Psoas muscle (tissue), 8 donors: ENCODE measurements around the gene ZFHX3. TPM values are rescaled to one million over a fixed set of nuclear protein-coding genes. Genes with fewer than 3 reads are reported as not detected.

Experiments used
- ATAC-seq, 4 donors: fragments of 200-7000 bp; cut with Tn5 transposase; one replicate each; pipeline ENCODE4 v1.9.1; 2020; ENCODE audit warnings: moderate library complexity in 3 of 4, mild to moderate bottlenecking in 2 of 4
- DNase-seq, 2 donors: peaks; one replicate each; pipeline ENCODE4 v3.0.0-alpha.2; 2020
- H3K27ac ChIP-seq: fragments of 200-600 bp; one replicate; pipeline ENCODE4 v1.8.0; 2022
- H3K27me3 ChIP-seq, 3 donors: fragments of 200-600 bp in 1 of 3; one replicate each; pipeline versions ENCODE4 v1.6.1 to v1.8.0; 2013 to 2022; ENCODE audit warnings: low read length in 2 of 3, mild to moderate bottlenecking in 2 of 3, moderate library complexity in 1 of 3; ENCODE audit not compliant: insufficient read depth in 3 of 3
- H3K36me3 ChIP-seq, 2 donors: fragments of 200-600 bp in 1 of 2; one replicate each; pipeline versions ENCODE4 v1.6.1 to v1.8.0; 2013 to 2022; ENCODE audit warnings: low read depth in 1 of 2, mild to moderate bottlenecking in 1 of 2, moderate library complexity in 1 of 2; ENCODE audit not compliant: insufficient read depth in 1 of 2
- H3K4me1 ChIP-seq: fragments of 200-600 bp; one replicate; pipeline ENCODE4 v1.8.0; 2022
- H3K4me3 ChIP-seq: fragments of 200-600 bp; one replicate; pipeline ENCODE4 v1.8.0; 2022; ENCODE audit warnings: mild to moderate bottlenecking
- H3K9me3 ChIP-seq: fragments of 200-600 bp; one replicate; pipeline ENCODE4 v1.8.0; 2022
- CTCF ChIP-seq: fragments of 200-600 bp; IDR thresholded peaks from one replicate; pipeline ENCODE4 v1.8.0; 2022; ENCODE audit warnings: antibody characterized with exemption
- whole genome bisulfite sequencing, 3 donors: extraction: QIAGEN DNeasy Blood & Tissue Kit; methylation state at CpG; one replicate each; pipeline versions ENCODE4 v1.1.6 to v1.1.7; 2013; 5-methylcytosine and 5-hydroxymethylcytosine counted together
- intact Hi-C, 2 donors: fragments of 100-400 bp; cut with DNase I; formaldehyde crosslinking; loops; one replicate each; pipeline versions ENCODE4 v1.11.0 to v1.14.2; 2022
- polyA plus RNA-seq, 3 donors: library from polyadenylated mRNA; stranded (reverse); fragments of 200-250 nt; gene quantifications; one replicate each; pipeline ENCODE4 v1.2.3, GENCODE V29; 2013
- total RNA-seq, 4 donors: library from RNA; stranded (reverse); fragmentation: NEBNext Ultra II Directional in 2 of 4; extraction: Animal tissue kit (Norgen Biotek cat#: 25700) in 2 of 4; gene quantifications; one replicate each; pipeline versions ENCODE4 v1.2.1 to v1.2.4, GENCODE V29; 2021 to 2023
- donor health status: healthy with polysubstance abuse.
- donor health status: DM: no; HTN: no; CAD: no; lungs with moderate emphysema.
- donor health status: Bipolar disorder and iron deficiency.
- donor health status: healthy.
- donor health status: DM: yes; HTN: yes; CAD: no.
- donor health status: DM: no; HTN: no; CAD: no.
- donor health status: DM: no; HTN: no; CAD: no.
- donor health status: DM: yes; HTN: yes; CAD: no.

Gene ZFHX3
- total and polyA plus RNA-seq, 7 donors, result 3.3 to 36.9 (median 11.5) TPM

- 82 to 88% (median 82%) methylated on average over 9 of the region's 9 CpGs for WGBS, 3 donors
These were observed 64.7 kb downstream of the ZFHX3 start for GRCh38 chr16:72983241-72983640.

GRCh38 chr16:72979974-72980373 lies 68.0 kb downstream of the ZFHX3 start:
- no peaks in the 10 kb centered on the region for H3K9me3 ChIP-seq
- 80 to 91% (median 81%) methylated on average over 9 of the region's 9 CpGs for WGBS, 3 donors
- intact Hi-C loops, result no loop called here
- ATAC-seq (peak in 1 of 4 donors; percentile 45), DNase-seq (no peak)
- no peak overlapping the region for H3K27ac ChIP-seq
- no peaks in the 10 kb centered on the region for H3K36me3 ChIP-seq
- H3K4me3 ChIP-seq, result no peak overlapping the region
- TF ChIP-seq CTCF, result no peak
- peaks cover 62% of the 10 kb centered on the region for H3K4me1 ChIP-seq
- no peaks in the 10 kb centered on the region for H3K27me3 ChIP-seq

More at GRCh38 chr16:72983241-72983640, 64.7 kb downstream of the ZFHX3 start:
- intact Hi-C loops, result no loop called here
- H3K27ac ChIP-seq, result no peak overlapping the region
- H3K36me3 ChIP-seq, result no peaks in the 10 kb centered on the region
- no peaks in the 10 kb centered on the region for H3K27me3 ChIP-seq
- DNase-seq (no peak), ATAC-seq (no peak)
- no peak overlapping the region for H3K4me3 ChIP-seq
- no peaks in the 10 kb centered on the region for H3K9me3 ChIP-seq
- H3K4me1 ChIP-seq, result peaks cover 62% of the 10 kb centered on the region
- TF ChIP-seq CTCF, result no peak

GRCh38 chr16:72978212-72978611 lies 69.7 kb downstream of the ZFHX3 start:
- WGBS, 3 donors, result 62 to 73% (median 68%) methylated on average over 7 of the region's 7 CpGs
- Histone ChIP-seq H3K27me3 (no peaks in the 10 kb centered on the region), H3K4me3 (no peak overlapping the region), H3K36me3 (no peaks in the 10 kb centered on the region), H3K4me1 (peaks cover 45% of the 10 kb centered on the region), H3K9me3 (no peaks in the 10 kb centered on the region), H3K27ac (no peak overlapping the region)
- no peak for TF ChIP-seq CTCF
- no peak for DNase-seq
- ATAC-seq, result peak in 1 of 4 donors; percentile 13
- intact Hi-C loops, result no loop called here

- Histone ChIP-seq H3K4me1 (peaks cover 35% of the 10 kb centered on the region), H3K36me3 (no peaks in the 10 kb centered on the region), H3K9me3 (no peaks in the 10 kb centered on the region), H3K27ac (no peak overlapping the region), H3K27me3 (no peaks in the 10 kb centered on the region), H3K4me3 (no peak overlapping the region)
- no peak for TF ChIP-seq CTCF
- intact Hi-C loops, result no loop called here
- DNase-seq, result no peak
- WGBS, 3 donors, result 72 to 93% (median 76%) methylated on average over 7 of the region's 7 CpGs
- peak in 3 of 4 donors; percentile 19 to 66 (median 43) for ATAC-seq
These were observed 70.8 kb downstream of the ZFHX3 start for GRCh38 chr16:72977127-72977526.

GRCh38 chr16:72976438-72977064 lies 71.4 kb downstream of the ZFHX3 start:
- Histone ChIP-seq H3K4me1 (peaks cover 35% of the 10 kb centered on the region), H3K4me3 (no peak overlapping the region), H3K9me3 (no peaks in the 10 kb centered on the region), H3K27ac (no peak overlapping the region), H3K36me3 (no peaks in the 10 kb centered on the region), H3K27me3 (no peaks in the 10 kb centered on the region)
- DNase-seq, result no peak
- no peak for TF ChIP-seq CTCF
- intact Hi-C loops, result no loop called here
- 78 to 87% (median 80%) methylated on average over 17 of the region's 17 CpGs for WGBS, 3 donors
- peak in 1 of 4 donors; percentile 11 for ATAC-seq
